HG03280 (cell line): Measurements from ENCODE around the gene EEF1A1.
"Not testable (repeated sequence)": the region's sequence is repeated elsewhere in the genome, so short reads cannot be mapped to it uniquely, and the experiment has no call there.

Source experiments
- ATAC-seq: cut with Tn5 transposase; IDR thresholded peaks from one replicate; pipeline ENCODE4 v1.9.1; 2021; ENCODE audit warnings: mild to moderate bottlenecking, moderate library complexity; ENCODE audit not compliant: unreplicated experiment

Gene EEF1A1

GRCh38 chr6:73520688-73521350, at the start of gene EEF1A1:
EEF1A1 (minus strand) TSS chr6:73521032; CDS start chr6:73520026, 1,006 bp downstream.
- peak; percentile 70 for ATAC-seq

- ATAC-seq, result no peak
Measured at GRCh38 chr6:73569121-73569520, 48.3 kb upstream of the EEF1A1 start.

GRCh38 chr6:73566954-73567591, 46.2 kb upstream of the EEF1A1 start:
- no peak for ATAC-seq

GRCh38 chr6:73566486-73566871, 45.6 kb upstream of the EEF1A1 start:
- not testable (repeated sequence) for ATAC-seq

- no peak for ATAC-seq
Measured at GRCh38 chr6:73565767-73566485, 45.1 kb upstream of the EEF1A1 start.

GRCh38 chr6:73564578-73565345, 43.9 kb upstream of the EEF1A1 start:
- ATAC-seq, result no peak

GRCh38 chr6:73562558-73562957, 41.7 kb upstream of the EEF1A1 start:
- ATAC-seq, result no peak

GRCh38 chr6:73560853-73561407, 40.1 kb upstream of the EEF1A1 start:
- peak; percentile 64 for ATAC-seq

GRCh38 chr6:73560182-73560732, 39.4 kb upstream of the EEF1A1 start:
- peak; percentile 56 for ATAC-seq

GRCh38 chr6:73559399-73559794, 38.6 kb upstream of the EEF1A1 start:
- ATAC-seq, result not testable (repeated sequence)

GRCh38 chr6:73558624-73559398, 38.0 kb upstream of the EEF1A1 start:
- ATAC-seq, result no peak

GRCh38 chr6:73556836-73557235, 36.0 kb upstream of the EEF1A1 start:
- no peak for ATAC-seq

- ATAC-seq, result not testable (repeated sequence)
Measured at GRCh38 chr6:73555380-73555949, 34.6 kb upstream of the EEF1A1 start.

GRCh38 chr6:73551115-73551514, 30.3 kb upstream of the EEF1A1 start:
- not testable (repeated sequence) for ATAC-seq

- no peak for ATAC-seq
Measured at GRCh38 chr6:73548458-73549446, 27.9 kb upstream of the EEF1A1 start.

- ATAC-seq, result no peak
Measured at GRCh38 chr6:73547036-73547435, 26.2 kb upstream of the EEF1A1 start.

- no peak for ATAC-seq
Measured at GRCh38 chr6:73542891-73543290, 22.1 kb upstream of the EEF1A1 start.

GRCh38 chr6:73542481-73542880, 21.6 kb upstream of the EEF1A1 start:
- ATAC-seq, result not testable (repeated sequence)
